Fibroblast of pulmonary artery (primary cell): Measurements from ENCODE around the gene SORBS2.

Experiments
- DNase-seq: peaks from one replicate; pipeline ENCODE4 v3.0.0-alpha.2; 2010; ENCODE audit warnings: low read depth
- H3K4me3 ChIP-seq: replicated peaks from 2 replicates; pipeline ENCODE4 v1.5.1; 2011; ENCODE audit warnings: low read depth, mild to moderate bottlenecking, control low read depth, low read length, moderate library complexity
- CTCF ChIP-seq: IDR thresholded peaks from 2 replicates; pipeline ENCODE4 v1.5.1; 2011; ENCODE audit warnings: mild to moderate bottlenecking, control low read depth, low read length, inconsistent platforms; ENCODE audit errors: missing control alignments

Gene SORBS2

DNA sequence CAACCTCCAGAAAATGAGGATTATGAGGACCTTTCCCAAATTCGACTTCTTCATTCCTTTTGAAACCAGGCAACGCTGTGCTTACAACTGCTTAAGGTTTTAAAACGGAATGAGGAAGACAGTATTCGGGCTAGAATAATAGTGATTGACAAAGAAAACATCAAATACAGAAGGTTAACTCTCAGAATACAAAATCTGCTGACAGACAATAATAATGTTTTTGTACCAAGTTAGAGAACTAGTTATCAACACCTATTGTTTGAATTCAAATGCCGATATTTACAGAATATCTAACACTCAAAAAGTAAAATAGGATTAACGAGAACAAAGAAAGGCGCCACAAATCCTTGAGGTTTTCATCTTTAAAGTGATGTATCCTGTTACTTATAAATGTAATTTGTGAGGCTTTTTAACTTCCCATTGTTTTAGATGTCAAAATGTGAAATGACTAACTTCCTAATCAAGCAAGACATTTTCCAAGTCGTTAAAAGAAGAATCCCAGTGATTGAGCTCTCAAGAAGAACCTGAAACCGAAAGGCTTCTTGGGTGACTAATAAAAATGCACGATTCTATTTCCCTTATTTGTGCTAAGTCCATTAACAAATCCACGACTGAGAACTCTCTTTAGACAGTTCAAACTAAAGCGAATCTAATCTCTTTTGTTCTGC, 118.3 kb downstream of the SORBS2 start:
- no peak for DNase-seq
- TF ChIP-seq CTCF, result no peak
- no peak overlapping the region for H3K4me3 ChIP-seq

- TF ChIP-seq CTCF, result no peak
- no peak for DNase-seq
- H3K4me3 ChIP-seq, result no peak overlapping the region
These were observed 122.6 kb downstream of the SORBS2 start for GRCh38 chr4:185689407-185689806.

- TF ChIP-seq CTCF, result no peak
- DNase-seq, result no peak
These were observed 126.2 kb downstream of the SORBS2 start for GRCh38 chr4:185685804-185686203.

DNA sequence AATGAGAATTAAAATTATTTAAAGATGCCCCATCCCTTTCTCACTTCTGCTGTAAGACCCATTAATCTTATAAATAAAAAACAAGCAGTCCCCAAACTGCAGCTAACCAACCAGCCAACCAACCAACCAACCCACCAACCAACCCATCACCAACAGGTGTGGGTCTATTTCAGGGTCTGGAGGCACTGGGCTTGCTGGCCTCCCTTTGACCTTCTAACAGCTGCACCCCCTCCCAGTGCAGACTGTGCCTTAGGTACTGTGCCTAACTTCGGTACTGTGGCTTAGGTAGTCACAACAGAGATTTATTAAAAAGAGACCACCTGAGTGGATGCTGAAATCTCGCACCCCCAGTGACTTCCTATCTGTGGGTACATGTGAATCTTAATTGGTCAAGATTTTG, 128.1 kb downstream of the SORBS2 start:
- no peak for TF ChIP-seq CTCF
- no peak for DNase-seq
- H3K4me3 ChIP-seq, result no peak overlapping the region

More at GRCh38 chr4:185685804-185686203, 126.2 kb downstream of the SORBS2 start:
- no peak overlapping the region for H3K4me3 ChIP-seq

DNA sequence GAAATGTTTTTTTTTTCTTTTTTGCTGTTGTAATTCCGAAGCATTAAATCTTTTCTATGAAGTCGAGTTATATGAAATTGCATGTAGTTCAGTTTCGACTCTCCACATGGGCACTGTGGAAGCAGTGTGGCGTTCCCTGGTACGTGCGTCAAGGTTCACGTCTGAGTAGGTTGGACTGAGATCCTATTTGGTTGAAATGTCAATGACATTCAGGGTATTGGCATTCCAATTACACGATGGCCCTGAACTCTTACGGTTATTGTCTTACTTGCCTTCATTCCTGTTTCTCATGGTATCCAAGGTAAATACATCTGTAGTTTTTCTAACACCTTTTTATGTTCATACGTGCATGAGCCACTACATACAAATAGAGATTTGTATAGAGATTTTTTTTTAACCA, 128.8 kb downstream of the SORBS2 start:
- no peak overlapping the region for H3K4me3 ChIP-seq
- TF ChIP-seq CTCF, result no peak
- no peak for DNase-seq

- peak; percentile 73 for DNase-seq
- H3K4me3 ChIP-seq, result no peak overlapping the region
- no peak for TF ChIP-seq CTCF
These were observed 129.8 kb downstream of the SORBS2 start for GRCh38 chr4:185682236-185682635.

DNA sequence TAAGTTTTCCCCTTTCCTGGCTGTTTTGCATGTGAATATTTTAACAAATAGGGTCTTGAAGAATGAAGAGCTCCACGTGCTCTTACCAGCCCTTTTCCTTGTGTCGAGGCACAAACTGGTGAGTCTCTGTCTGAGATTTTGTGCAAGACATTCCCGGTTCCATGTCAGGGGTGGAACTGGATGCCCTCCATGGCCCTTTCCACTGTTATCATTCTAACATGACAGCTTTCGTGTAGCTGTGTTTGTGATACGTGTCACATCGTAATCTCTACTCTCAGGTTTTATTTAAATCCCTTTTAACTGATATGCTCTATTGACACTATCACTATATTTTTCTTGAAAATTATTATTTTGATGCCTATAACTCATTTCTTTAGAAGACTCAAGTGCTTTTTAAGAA, 130.4 kb downstream of the SORBS2 start:
- no peak for TF ChIP-seq CTCF
- H3K4me3 ChIP-seq, result no peak overlapping the region
- no peak for DNase-seq
